VCaP (cell line): Measurements from ENCODE around the gene SEC14L1.
"Not testable (repeated sequence)": the region's sequence is repeated elsewhere in the genome, so short reads cannot be mapped to it uniquely, and the experiment has no call there.

ENCODE experiments used
- H3K27ac ChIP-seq: fragments of 450-650 bp; 2 replicates; pipeline ENCODE4 v1.5.1; 2017
- CTCF ChIP-seq: fragments of 450-650 bp; conservative IDR thresholded peaks from 2 replicates; pipeline ENCODE4 v1.5.1; 2017; ENCODE audit warnings: mild to moderate bottlenecking, moderate library complexity

SEC14L1 gene

GRCh38 chr17:77129568-77130301 is 11.0 kb upstream of the SEC14L1 start:
- no peak for TF ChIP-seq CTCF
- H3K27ac ChIP-seq, result no peak overlapping the region; the same call in 1 of the 2 replicates

GRCh38 chr17:77130525-77130924 is 10.2 kb upstream of the SEC14L1 start:
- TF ChIP-seq CTCF, result no peak
- H3K27ac ChIP-seq, result peak overlapping the region; percentile 61; the same call in 1 of the 2 replicates

DNA sequence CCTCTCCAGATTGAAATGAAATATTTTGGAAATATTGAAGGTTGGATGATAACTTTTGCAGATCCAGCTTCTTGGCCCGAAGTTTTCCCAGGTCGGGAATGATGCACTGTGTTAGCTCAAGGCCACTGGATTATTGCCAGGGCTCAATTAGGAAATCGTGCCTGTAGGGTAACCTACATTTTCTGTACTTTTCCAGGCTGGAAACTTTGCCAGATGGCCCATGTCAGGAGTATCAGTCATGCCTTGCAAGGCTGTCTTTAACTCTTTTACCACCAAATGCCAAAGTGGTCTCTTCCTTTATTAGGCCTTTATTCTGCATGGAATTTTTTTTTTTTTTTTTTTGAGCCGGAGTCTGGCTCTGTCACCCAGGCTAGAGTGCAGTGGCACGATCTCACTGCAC is 8.9 kb upstream of the SEC14L1 start:
- H3K27ac ChIP-seq, result peak overlapping the region; percentile 61; the same call in 1 of the 2 replicates
- TF ChIP-seq CTCF, result no peak

- H3K27ac ChIP-seq, result peak overlapping the region; percentile 61; the same call in 1 of the 2 replicates
- TF ChIP-seq CTCF, result no peak
Measured at GRCh38 chr17:77132411-77133086, 8.2 kb upstream of the SEC14L1 start.

GRCh38 chr17:77133087-77133638 is 7.6 kb upstream of the SEC14L1 start:
- peak overlapping the region; percentile 61; the same call in 1 of the 2 replicates for H3K27ac ChIP-seq
- no peak for TF ChIP-seq CTCF

DNA sequence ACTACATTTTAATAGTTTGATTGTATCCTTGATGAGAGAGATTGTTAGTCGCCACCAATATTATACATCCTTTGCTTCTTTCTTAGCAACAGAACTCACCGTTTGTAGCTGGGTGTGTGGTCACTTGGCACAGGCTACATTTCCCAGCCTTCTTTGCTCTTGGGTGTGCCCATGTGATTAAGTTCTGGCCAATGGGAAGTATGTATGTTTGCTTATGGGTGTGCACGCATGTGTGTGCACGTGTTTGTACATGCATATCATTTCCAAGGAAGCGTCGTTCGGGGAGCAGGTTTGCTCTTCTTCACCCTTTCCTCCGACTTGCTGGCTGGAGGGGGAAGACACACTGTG is 4.4 kb upstream of the SEC14L1 start:
- TF ChIP-seq CTCF, result no peak
- no peak overlapping the region for H3K27ac ChIP-seq

- no peak for TF ChIP-seq CTCF
- no peak overlapping the region for H3K27ac ChIP-seq
Measured at GRCh38 chr17:77137111-77137510, 3.7 kb upstream of the SEC14L1 start.

- not testable (repeated sequence) for H3K27ac ChIP-seq
Measured at GRCh38 chr17:77137886-77138285, 2.9 kb upstream of the SEC14L1 start.
